Activated CD4-positive, alpha-beta T cell treated with anti-CD3 and anti-CD28 coated beads for 24 hours (primary cell): ENCODE results near the gene TLR3.

Source experiments
- DNase-seq, 2 donors: peaks; one replicate each; pipeline ENCODE4 v3.0.0-alpha.2; 2020; ENCODE audit warnings: low read depth in 2 of 2

The TLR3 gene

GRCh38 chr4:186104890-186105646 lies 36.1 kb downstream of the TLR3 start:
- DNase-seq: no peak

GRCh38 chr4:186105647-186106321 lies 36.8 kb downstream of the TLR3 start:
- DNase-seq: no peak

GRCh38 chr4:186107947-186108346 lies 39.0 kb downstream of the TLR3 start:
- no peak for DNase-seq

GRCh38 chr4:186108391-186108790 lies 39.4 kb downstream of the TLR3 start:
- DNase-seq: no peak

GRCh38 chr4:186109245-186109644 lies 40.3 kb downstream of the TLR3 start:
- DNase-seq: no peak

GRCh38 chr4:186116697-186117096 lies 47.7 kb downstream of the TLR3 start:
- no peak for DNase-seq

GRCh38 chr4:186118582-186118981 lies 49.6 kb downstream of the TLR3 start:
- no peak for DNase-seq

- DNase-seq: no peak
Measured at GRCh38 chr4:186121057-186121456, 52.1 kb downstream of the TLR3 start.

GRCh38 chr4:186128842-186129241 lies 59.9 kb downstream of the TLR3 start:
- DNase-seq: no peak

- DNase-seq: no peak
Measured at GRCh38 chr4:186131935-186132334, 63.0 kb downstream of the TLR3 start.

GRCh38 chr4:186132577-186133242 lies 63.8 kb downstream of the TLR3 start:
- DNase-seq: no peak

- DNase-seq: no peak
Measured at GRCh38 chr4:186134257-186134656, 65.3 kb downstream of the TLR3 start.

- DNase-seq: no peak
Measured at GRCh38 chr4:186134861-186135260, 65.9 kb downstream of the TLR3 start.

GRCh38 chr4:186137196-186137794 lies 68.3 kb downstream of the TLR3 start:
- no peak for DNase-seq
